ENCODE results near the gene ACSM4.
"Not testable (repeated sequence)": the region's sequence is repeated elsewhere in the genome, so short reads cannot be mapped to it uniquely, and the experiment has no call there.

Gene ACSM4

GRCh38 chr12:7337790-7338189, 33.9 kb downstream of the ACSM4 start:
- not testable (repeated sequence) for DNase-seq (ENCODE audit: low read depth)

DNA sequence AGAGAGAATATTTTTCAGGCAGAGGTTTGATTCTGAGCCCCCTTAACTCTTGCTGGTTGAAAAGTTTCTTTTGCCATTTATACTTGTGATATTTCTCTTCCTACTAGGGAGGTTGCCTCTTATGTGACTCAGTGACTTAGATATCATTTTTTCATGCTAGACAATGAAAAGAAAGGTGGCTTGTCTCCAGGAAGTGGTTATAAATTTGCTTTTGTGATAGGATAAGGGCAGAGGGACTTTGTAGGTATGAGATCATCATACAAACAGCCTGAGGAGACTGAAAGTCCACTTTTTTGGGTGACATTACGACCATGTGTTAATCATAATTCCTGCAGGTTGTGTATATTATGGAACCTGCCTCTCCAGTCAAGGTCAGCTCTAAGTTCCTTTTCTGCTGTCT, 35.8 kb downstream of the ACSM4 start:
- DNase-seq (ENCODE audit: low read depth) = no peak

DNA sequence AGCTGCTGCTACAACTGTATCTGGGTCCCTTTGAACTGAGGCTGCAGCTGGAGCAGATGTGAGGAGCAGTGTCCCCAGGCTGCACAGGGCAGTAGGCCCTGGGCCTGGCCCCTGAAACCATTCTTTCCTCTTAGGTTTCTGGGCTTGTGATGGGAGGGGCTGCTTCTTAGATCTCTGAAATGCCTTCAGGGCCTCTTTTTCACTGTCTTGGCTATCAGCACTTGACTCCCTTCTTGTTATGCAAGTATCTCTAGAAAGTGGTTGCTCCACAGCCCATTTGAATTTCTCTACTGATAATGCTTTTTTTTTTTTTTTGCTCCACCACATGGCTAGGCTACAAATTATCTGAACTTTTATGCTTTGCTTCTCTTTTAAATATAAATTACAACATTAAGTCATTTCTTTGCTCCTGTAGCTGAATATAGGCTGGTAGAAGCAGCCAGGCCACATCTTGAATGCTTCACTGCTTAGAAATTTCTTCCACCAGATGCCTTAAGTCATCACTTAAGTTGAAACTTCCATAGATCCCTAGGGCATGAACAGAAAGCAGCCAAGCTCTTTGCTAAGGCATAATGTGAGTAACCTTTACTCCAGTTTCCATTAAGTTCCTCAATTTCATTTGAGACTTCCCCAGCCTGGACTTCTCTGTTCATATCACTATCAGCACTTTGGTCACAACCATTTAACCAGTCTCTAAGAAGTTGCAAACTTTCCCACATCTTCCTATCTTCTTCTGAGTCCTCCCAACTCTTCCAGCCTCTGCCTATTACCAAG, 41.1 kb downstream of the ACSM4 start:
- no peak for DNase-seq (ENCODE audit: low read depth)

DNA sequence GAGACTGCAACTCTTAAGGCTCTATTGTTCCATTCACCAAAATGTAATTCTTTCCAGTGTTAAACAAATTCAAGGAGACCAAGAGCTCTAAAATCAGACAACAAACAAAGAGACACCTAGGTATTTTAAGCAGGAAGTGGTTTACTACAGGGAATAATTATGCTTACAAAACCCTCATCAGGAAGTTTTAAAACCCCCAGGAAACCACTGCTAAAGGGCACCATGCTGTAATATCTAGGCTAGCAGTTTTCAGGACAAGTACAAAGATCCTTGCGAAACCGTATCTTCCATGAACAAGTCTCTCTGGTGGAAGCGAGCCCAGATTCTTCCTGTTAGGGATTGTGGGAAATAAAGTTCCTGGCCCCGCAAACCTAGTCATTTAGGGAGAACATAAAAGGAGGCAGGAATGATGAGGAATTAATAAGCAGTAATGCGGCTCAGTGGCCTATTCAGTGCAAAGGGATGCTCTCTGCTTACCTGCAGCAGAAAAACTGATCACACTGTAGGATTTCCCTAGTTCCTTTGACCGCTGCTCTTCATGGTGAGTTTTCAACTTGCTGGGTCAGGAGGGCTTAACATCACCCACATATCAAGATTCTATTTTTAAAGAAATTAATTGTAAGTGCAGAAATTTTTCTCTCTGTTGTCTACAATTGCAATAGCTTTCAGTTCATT, 42.8 kb downstream of the ACSM4 start:
- DNase-seq (ENCODE audit: low read depth) = no peak

- DNase-seq (ENCODE audit: low read depth) = no peak
Measured at GRCh38 chr12:7349418-7349817, 45.5 kb downstream of the ACSM4 start.

GRCh38 chr12:7351177-7351576, 47.3 kb downstream of the ACSM4 start:
- no peak for DNase-seq (ENCODE audit: low read depth)

DNA sequence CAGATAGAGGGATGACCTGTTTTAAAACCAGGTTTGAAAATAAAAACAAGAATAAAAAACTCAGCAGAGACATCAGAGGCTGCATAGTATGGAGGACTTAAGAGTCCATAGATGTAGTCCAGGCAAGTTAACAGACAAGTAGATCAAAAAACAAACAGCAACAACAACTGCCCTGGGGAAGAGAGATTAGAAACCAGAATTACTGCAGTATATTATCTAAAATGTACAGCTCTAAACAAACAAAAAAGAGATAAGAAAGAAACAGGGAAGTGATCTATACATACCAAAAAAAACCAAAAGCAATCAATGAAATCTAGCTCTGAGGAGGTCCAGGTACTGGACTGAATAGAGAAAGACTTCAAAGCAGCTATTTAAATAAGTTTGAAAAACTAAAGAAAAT, 48.8 kb downstream of the ACSM4 start:
- DNase-seq (ENCODE audit: low read depth) = no peak

- DNase-seq (ENCODE audit: low read depth) = no peak
Measured at GRCh38 chr12:7354529-7354928, 50.7 kb downstream of the ACSM4 start.

GRCh38 chr12:7361265-7361664, 57.4 kb downstream of the ACSM4 start:
- no peak for DNase-seq (ENCODE audit: low read depth)

GRCh38 chr12:7362734-7363133, 58.9 kb downstream of the ACSM4 start:
- DNase-seq (ENCODE audit: low read depth) = no peak

DNA sequence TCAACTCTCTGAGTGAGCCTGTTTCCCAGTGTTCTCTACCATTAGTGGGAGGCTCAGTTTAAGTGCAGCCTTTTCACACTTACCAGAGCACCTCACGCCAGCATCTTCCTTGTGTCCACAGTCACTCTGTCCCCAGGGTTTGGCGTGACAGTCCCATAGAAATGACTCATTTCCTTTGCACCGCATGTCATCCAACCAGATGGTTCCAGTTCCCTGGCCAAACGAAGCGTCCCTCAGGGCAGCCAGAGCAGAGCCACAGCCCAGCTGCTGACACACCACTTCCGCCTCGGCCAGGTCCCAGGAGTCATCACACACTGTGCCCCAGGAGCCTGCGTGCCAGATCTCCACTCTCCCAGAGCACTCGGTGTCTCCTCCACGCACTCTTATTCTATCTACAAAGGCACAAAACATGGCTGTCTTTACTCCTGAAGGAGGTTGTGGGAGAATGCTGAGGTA, 65.4 kb downstream of the ACSM4 start:
- DNase-seq (ENCODE audit: low read depth) = no peak

- DNase-seq (ENCODE audit: low read depth) = no peak
Measured at GRCh38 chr12:7373226-7373625, 69.4 kb downstream of the ACSM4 start.

DNA sequence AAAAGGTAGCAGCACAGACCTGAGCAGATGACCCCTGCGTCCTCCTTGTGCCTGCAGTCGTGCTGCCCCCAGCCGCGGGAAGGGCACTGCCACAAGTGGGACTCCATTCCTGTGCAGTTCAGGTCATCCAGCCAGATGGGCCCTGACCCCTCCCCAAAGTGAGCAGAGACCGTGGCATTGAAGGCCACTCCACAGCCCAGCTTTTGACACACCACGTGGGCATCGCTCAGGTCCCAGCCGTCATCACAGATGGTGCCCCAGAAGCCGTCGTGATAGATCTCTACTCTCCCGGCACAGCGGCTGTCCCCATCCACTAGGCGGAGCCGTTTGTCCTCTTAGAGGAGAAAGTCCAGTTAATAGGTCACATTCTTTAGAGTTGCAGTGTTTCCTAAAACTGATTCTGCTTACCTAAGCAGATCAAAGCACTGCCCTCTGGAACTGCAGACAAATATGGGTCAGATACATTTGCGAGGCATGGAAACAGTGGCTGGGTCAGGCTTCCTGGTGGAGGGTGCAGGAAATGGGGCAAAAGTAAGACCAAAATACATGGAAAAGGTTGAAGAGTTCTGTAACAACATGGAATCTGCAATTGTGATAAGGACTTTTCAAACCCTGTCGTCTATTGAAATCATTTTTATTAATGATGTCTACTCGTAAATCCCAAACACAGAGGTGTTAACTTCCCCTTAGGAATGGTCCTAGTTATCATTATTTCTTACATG, 70.7 kb downstream of the ACSM4 start:
- no peak for DNase-seq (ENCODE audit: low read depth)

DNA sequence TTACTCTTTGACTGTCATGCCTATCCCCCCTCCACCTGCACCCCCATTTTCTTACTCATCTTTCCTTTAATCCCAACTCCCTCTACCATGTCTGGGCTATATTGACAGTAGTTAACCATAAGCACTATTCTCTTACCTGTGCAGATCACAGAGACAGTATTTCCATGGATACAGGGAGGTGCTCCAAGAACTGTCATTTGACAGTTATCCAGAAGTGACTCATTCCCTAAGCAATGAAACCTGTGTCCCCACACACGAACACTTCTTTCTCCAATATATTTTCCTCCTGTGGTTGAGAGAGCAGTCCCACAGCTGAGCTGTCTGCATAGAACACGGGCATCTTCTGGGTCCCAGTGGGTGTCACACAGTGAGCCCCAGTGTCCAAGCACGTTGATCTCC, 71.3 kb downstream of the ACSM4 start:
- DNase-seq (ENCODE audit: low read depth) = no peak

GRCh38 chr12:7376196-7376595, 72.3 kb downstream of the ACSM4 start:
- DNase-seq (ENCODE audit: low read depth) = no peak

Data from T-helper 22 cell (primary cell).